Neural cell (in vitro differentiated cells): ENCODE data around the gene CLEC18C.
"Not testable (repeated sequence)": the region's sequence is repeated elsewhere in the genome, so short reads cannot be mapped to it uniquely, and the experiment has no call there.

Experiments used
- CTCF ChIP-seq: fragments of 450-650 bp; IDR thresholded peaks from 2 replicates; pipeline ENCODE4 v1.5.1; 2014; ENCODE audit warnings: antibody characterized with exemption, mild to moderate bottlenecking, moderate library complexity; ENCODE audit not compliant: poor library complexity, severe bottlenecking
- EZH2 ChIP-seq: fragments of 200-600, 300-800 bp; shearing (Covaris generic), sonication (generic); IDR thresholded peaks from 2 replicates; pipeline ENCODE4 v1.6.1; 2014; ENCODE audit warnings: antibody characterized with exemption, low read length, borderline replicate concordance, mild to moderate bottlenecking; ENCODE audit not compliant: insufficient read depth, poor library complexity, severe bottlenecking
- POLR2AphosphoS5 ChIP-seq: IDR thresholded peaks from 2 replicates; pipeline ENCODE4 v1.6.1; 2012
- RAD21 ChIP-seq: fragments of 450-650 bp; conservative IDR thresholded peaks from 2 replicates; pipeline ENCODE4 v1.6.1; 2014; ENCODE audit warnings: antibody characterized with exemption, mild to moderate bottlenecking, moderate library complexity
- REST ChIP-seq: IDR thresholded peaks from 2 replicates; pipeline ENCODE4 v1.6.1; 2012; ENCODE audit warnings: borderline replicate concordance
- TAF1 ChIP-seq: IDR thresholded peaks from 2 replicates; pipeline ENCODE4 v1.6.1; 2012; ENCODE audit warnings: low read depth

GRCh38 chr16:70123822-70124221, 49.8 kb upstream of the CLEC18C start:
- TF ChIP-seq RAD21, EZH2, CTCF, REST, TAF1, POLR2AphosphoS5: not testable (repeated sequence)
